Heart left ventricle (tissue), 13 donors: ENCODE results near the gene C11orf54.

Experiments used
- POLR2A ChIP-seq, 2 donors: fragments of 450-650 bp; IDR thresholded peaks; one replicate each; pipeline ENCODE4 v1.6.1; 2017; ENCODE audit warnings: antibody characterized with exemption in 2 of 2, mild to moderate bottlenecking in 2 of 2, moderate library complexity in 2 of 2
- TF ChIP-seq, protein P1 (sequence below), 12 donors: fragments of 200-600 bp; sonication (generic) in 4 of 12; IDR thresholded peaks; one replicate each; pipeline versions ENCODE4 v1.5.0 to v1.8.0; 2018 to 2022; ENCODE audit warnings: antibody characterized with exemption in 12 of 12, mild to moderate bottlenecking in 5 of 12
- donor health status: ischemic (EF 13 %, LVEDD 7.1; RV severe dilation, severe dysfunction).
- donor health status: DM: no; HTN: yes; CAD: no.
- donor health status: DM: no; HTN: no; CAD: no.
- donor health status: ischemic (EF 25% LVEDD 6.9; RV normal size, moderate dysfunction).
- donor health status: ischemic (EF 25% LVEDD 5.7; RV mildly dilated, moderate dysfunction).
- donor health status: ischemic (EF 35%, LVEDD 5.7; RV mildly dilated, moderate dysfunction).
- donor health status: nonischemic (EF 11% LVEDD 7.7; RV severe dilation, severe dysfunction).
- donor health status: DM: yes; HTN: yes; CAD: no.
- donor health status: PGD.
- donor health status: ischemic (EF 29% LVEDD 5.4; RV normal size, mild dysfunction).
- donor health status: nonischemic (EF 23%, LVEDD 6.1; RV moderate dilation, normal function).

DNA sequence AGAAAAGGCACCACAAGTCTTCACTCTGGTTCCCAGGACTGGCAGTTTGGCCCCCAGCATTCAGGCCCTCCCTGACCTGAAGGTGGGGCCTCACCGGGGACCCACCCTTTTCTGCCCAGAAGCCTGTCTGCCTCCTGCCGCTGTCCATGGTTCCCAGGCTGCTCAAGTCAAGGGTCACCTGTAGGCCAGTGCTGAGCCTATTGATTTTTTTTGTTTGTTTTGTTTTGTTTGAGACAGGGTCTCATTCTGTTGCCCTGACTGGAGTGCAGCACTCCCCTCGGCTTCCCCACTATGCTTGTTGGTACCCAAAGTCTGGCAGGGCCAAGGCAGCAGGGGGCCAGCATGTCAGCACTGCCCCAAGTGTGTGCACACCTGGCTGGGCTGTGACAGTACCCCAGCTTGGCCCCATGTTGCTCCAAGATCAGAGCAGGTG lies 31.6 kb downstream of the C11orf54 start:
- TF ChIP-seq, protein P1, sequence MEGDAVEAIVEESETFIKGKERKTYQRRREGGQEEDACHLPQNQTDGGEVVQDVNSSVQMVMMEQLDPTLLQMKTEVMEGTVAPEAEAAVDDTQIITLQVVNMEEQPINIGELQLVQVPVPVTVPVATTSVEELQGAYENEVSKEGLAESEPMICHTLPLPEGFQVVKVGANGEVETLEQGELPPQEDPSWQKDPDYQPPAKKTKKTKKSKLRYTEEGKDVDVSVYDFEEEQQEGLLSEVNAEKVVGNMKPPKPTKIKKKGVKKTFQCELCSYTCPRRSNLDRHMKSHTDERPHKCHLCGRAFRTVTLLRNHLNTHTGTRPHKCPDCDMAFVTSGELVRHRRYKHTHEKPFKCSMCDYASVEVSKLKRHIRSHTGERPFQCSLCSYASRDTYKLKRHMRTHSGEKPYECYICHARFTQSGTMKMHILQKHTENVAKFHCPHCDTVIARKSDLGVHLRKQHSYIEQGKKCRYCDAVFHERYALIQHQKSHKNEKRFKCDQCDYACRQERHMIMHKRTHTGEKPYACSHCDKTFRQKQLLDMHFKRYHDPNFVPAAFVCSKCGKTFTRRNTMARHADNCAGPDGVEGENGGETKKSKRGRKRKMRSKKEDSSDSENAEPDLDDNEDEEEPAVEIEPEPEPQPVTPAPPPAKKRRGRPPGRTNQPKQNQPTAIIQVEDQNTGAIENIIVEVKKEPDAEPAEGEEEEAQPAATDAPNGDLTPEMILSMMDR (IDR thresholded peaks at IDR 0.05), result no peak
- TF ChIP-seq POLR2A (IDR thresholded peaks at IDR 0.05), result no peak
